GM12865 (cell line): ENCODE data around the gene LAMP1.
"Not testable (repeated sequence)": the region's sequence is repeated elsewhere in the genome, so short reads cannot be mapped to it uniquely, and the experiment has no call there.

ENCODE experiments used
- DNase-seq: peaks from one replicate; pipeline ENCODE4 v3.0.0; 2010; ENCODE audit warnings: low read depth
- H3K4me3 ChIP-seq: 2 replicates; pipeline ENCODE4 v1.5.1; 2011; ENCODE audit warnings: mild to moderate bottlenecking, low read depth, low read length, control low read depth
- CTCF ChIP-seq: IDR thresholded peaks from 2 replicates; pipeline ENCODE4 v1.5.1; 2011; ENCODE audit warnings: low read length, control low read depth, low read depth, inconsistent platforms; ENCODE audit not compliant: insufficient read depth; ENCODE audit errors: missing control alignments

The LAMP1 gene

GRCh38 chr13:113337976-113338375 lies 40.9 kb downstream of the LAMP1 start:
- TF ChIP-seq CTCF: no peak
- DNase-seq: no peak
- H3K4me3 ChIP-seq: no peak overlapping the region

DNA sequence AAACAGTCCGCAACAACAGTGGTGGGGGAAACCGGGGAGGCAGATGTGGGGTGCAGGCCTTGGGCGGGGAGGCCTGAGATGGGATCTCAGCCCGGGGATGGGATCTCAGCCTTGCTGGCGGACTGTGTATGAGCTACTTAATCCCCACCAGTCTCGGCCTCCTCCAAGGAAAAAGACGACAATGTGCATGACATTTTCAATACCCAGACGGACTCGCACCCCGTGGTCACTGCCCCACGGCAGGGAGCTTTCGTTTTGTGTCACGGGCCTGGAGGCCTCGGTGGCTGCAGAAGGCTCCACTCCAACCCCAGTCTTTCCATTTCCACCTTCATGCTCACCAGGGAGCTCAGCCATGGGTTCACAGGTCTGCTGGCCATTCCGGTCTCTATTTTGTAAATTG lies 41.4 kb downstream of the LAMP1 start:
- DNase-seq: no peak
- no peak for TF ChIP-seq CTCF
- H3K4me3 ChIP-seq: no peak overlapping the region

GRCh38 chr13:113342820-113343691 lies 46.0 kb downstream of the LAMP1 start:
- DNase-seq: no peak
- no peak for TF ChIP-seq CTCF
- H3K4me3 ChIP-seq: no peak overlapping the region

- DNase-seq: no peak
- H3K4me3 ChIP-seq: no peak overlapping the region
- no peak for TF ChIP-seq CTCF
Observed at GRCh38 chr13:113343692-113343968, 46.6 kb downstream of the LAMP1 start.

GRCh38 chr13:113345486-113345885 lies 48.4 kb downstream of the LAMP1 start:
- H3K4me3 ChIP-seq: no peak overlapping the region
- TF ChIP-seq CTCF: no peak
- DNase-seq: no peak

DNA sequence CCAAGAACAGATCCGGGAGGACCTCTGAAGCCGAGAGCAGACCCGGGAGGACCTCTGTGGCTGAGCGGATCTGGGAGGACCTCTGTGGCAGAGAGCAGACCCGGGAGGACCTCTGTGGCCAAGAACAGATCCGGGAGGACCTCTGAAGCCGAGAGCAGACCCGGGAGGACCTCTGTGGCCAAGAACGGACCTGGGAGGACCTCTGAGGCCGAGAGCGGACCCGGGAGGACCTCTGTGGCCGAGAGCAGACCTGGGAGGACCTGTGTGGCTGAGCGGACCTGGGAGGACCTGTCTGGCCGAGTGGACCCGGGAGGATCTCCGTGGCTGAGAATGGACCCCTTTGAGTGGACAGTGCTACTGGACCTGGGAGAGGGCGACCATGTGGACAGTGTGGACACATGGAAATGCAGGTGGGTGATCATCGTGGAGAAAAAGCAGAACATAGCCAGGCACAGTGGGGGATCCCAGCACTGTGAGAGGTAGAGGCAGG lies 50.7 kb downstream of the LAMP1 start:
- not testable (repeated sequence) for H3K4me3 ChIP-seq, DNase-seq

- no peak for TF ChIP-seq CTCF
- DNase-seq: no peak
Observed at GRCh38 chr13:113348591-113348990, 51.6 kb downstream of the LAMP1 start.

More at GRCh38 chr13:113348591-113348990, 51.6 kb downstream of the LAMP1 start:
- H3K4me3 ChIP-seq: no peak overlapping the region
